ENCODE results near the gene TCF12.
A peak's percentile ranks its signal among the peaks of the same experiment; 100 is the strongest.
"Not testable (repeated sequence)": the region's sequence is repeated elsewhere in the genome, so short reads cannot be mapped to it uniquely, and the experiment has no call there.

The TCF12 gene

GRCh38 chr15:56948000-56948763 is 29.7 kb downstream of the TCF12 start:
- DNase-seq (ENCODE audit: low spot score), result no peak

- DNase-seq (ENCODE audit: low spot score), result no peak
Measured at GRCh38 chr15:56948764-56949101, 30.3 kb downstream of the TCF12 start.

- no peak for DNase-seq (ENCODE audit: low spot score)
Measured at GRCh38 chr15:56950979-56951378, 32.5 kb downstream of the TCF12 start.

- no peak for DNase-seq (ENCODE audit: low spot score)
Measured at GRCh38 chr15:56953790-56954189, 35.3 kb downstream of the TCF12 start.

- not testable (repeated sequence) for DNase-seq (ENCODE audit: low spot score)
Measured at GRCh38 chr15:56955011-56955410, 36.6 kb downstream of the TCF12 start.

- no peak for DNase-seq (ENCODE audit: low spot score)
Measured at GRCh38 chr15:56956538-56956937, 38.1 kb downstream of the TCF12 start.

GRCh38 chr15:56957812-56958406 is 39.5 kb downstream of the TCF12 start:
- no peak for DNase-seq (ENCODE audit: low spot score)

GRCh38 chr15:56959318-56959648 is 40.8 kb downstream of the TCF12 start:
- DNase-seq (ENCODE audit: low spot score), result peak; percentile 20

GRCh38 chr15:56960116-56960515 is 41.7 kb downstream of the TCF12 start:
- no peak for DNase-seq (ENCODE audit: low spot score)

GRCh38 chr15:56963126-56963525 is 44.7 kb downstream of the TCF12 start:
- no peak for DNase-seq (ENCODE audit: low spot score)

- no peak for DNase-seq (ENCODE audit: low spot score)
Measured at GRCh38 chr15:56963710-56964109, 45.3 kb downstream of the TCF12 start.

GRCh38 chr15:56964182-56964581 is 45.7 kb downstream of the TCF12 start:
- DNase-seq (ENCODE audit: low spot score), result no peak

- peak; percentile 4 for DNase-seq (ENCODE audit: low spot score)
Measured at GRCh38 chr15:56965231-56966013, 47.0 kb downstream of the TCF12 start.

GRCh38 chr15:56967336-56967735 is 48.9 kb downstream of the TCF12 start:
- DNase-seq (ENCODE audit: low spot score), result no peak

GRCh38 chr15:56968256-56968655 is 49.8 kb downstream of the TCF12 start:
- DNase-seq (ENCODE audit: low spot score), result no peak

- no peak for DNase-seq (ENCODE audit: low spot score)
Measured at GRCh38 chr15:56968821-56969220, 50.4 kb downstream of the TCF12 start.

GRCh38 chr15:56969265-56969895 is 50.9 kb downstream of the TCF12 start:
- no peak for DNase-seq (ENCODE audit: low spot score)

GRCh38 chr15:56971571-56971970 is 53.1 kb downstream of the TCF12 start:
- DNase-seq (ENCODE audit: low spot score), result no peak

GRCh38 chr15:56972016-56972415 is 53.6 kb downstream of the TCF12 start:
- DNase-seq (ENCODE audit: low spot score), result no peak

GRCh38 chr15:56972426-56972825 is 54.0 kb downstream of the TCF12 start:
- DNase-seq (ENCODE audit: low spot score), result no peak

- no peak for DNase-seq (ENCODE audit: low spot score)
Measured at GRCh38 chr15:56973463-56973862, 55.0 kb downstream of the TCF12 start.

- DNase-seq (ENCODE audit: low spot score), result no peak
Measured at GRCh38 chr15:56977232-56977631, 58.8 kb downstream of the TCF12 start.
